ENCODE measurements around the gene TMEM44. TPM values are rescaled to one million over a fixed set of nuclear protein-coding genes. Genes with fewer than 3 reads are reported as not detected.

Gene TMEM44
- total and polyA plus RNA-seq, 9 of the 15 experiments (the other 6 are each of a cell fraction or from before 2014, with no cell fraction given): 0.53 to 18.1 (median 11.3) TPM

- Histone ChIP-seq H4K20me1 (replicated peaks; ENCODE audit: control insufficient read depth, insufficient read depth, low read length) (no peaks in the 10 kb centered on the region), H3K79me2 (ENCODE audit: control insufficient read depth, insufficient read depth, low read length) (no peaks in the 10 kb centered on the region), H3K4me2 (ENCODE audit: insufficient read depth, low read length) (no peak overlapping the region), H3K36me3 (ENCODE audit: control insufficient read depth, insufficient read depth, low read length) (peaks cover 7% of the 10 kb centered on the region; the same call in 1 of the 3 replicates), H3K27ac (ENCODE audit: extremely low read depth, low read depth, low read length) (no peak overlapping the region), H3K9me3 (replicated peaks; ENCODE audit: control insufficient read depth, insufficient read depth, low read depth, low read length) (no peaks in the 10 kb centered on the region), H3K4me3 (no peak overlapping the region), H3K9ac (ENCODE audit: insufficient read depth in 1 of 2, low read depth in 2 of 2, low read length in 2 of 2) (0 out of 4 replicates have a peak overlapping the region, but pooled peaks of 1 of the 2 experiments have one; percentile 1), H3K4me1 (replicated peaks in 1 of 2; ENCODE audit: control insufficient read depth in 2 of 2, insufficient read depth in 2 of 2, low read length in 2 of 2) (no peaks in the 10 kb centered on the region), H3K27me3 (ENCODE audit: control insufficient read depth in 2 of 2, insufficient read depth in 2 of 2, low read length in 2 of 2) (no peaks in the 10 kb centered on the region), H2AFZ (ENCODE audit: low read depth, low read length) (no peak overlapping the region), H3K9me1 (ENCODE audit: control insufficient read depth, insufficient read depth, low read length) (no peaks in the 10 kb centered on the region)
- intact Hi-C loops (cut with micrococcal nuclease) (no loop called here), in situ Hi-C loops (cut with MboI) (no loop called here)
- CTCF ChIA-PET (ENCODE audit: low intra/inter-chr PET ratio): interaction anchor here (0.6 kb wide), 1 partner anchor 273 kb away, joined by 3 read pairs; no protein-coding TSS in a partner anchor
- ATAC-seq (no peak), DNase-seq (ENCODE audit: extremely low read depth in 1 of 4, low spot score in 3 of 4) (no peak), FAIRE-seq (no peak)
- BruUV-seq (replicated peaks): no TSS peak
- POLR2A ChIA-PET: no interaction called here
- 84% methylated on average over 21 of the region's 25 CpGs for WGBS (ENCODE audit: insufficient coverage, low coverage, missing lambda C conversion rate)
- TF ChIP-seq ZFP91 (CRISPR knock-in tag; IDR thresholded peaks at IDR 0.05): no peak
- no peak for TF ChIP-seq CCAR2 (IDR thresholded peaks at IDR 0.05; ENCODE audit: low read depth, low read length)
- no peak for TF ChIP-seq FIP1L1 (IDR thresholded peaks at IDR 0.05; ENCODE audit: low read depth, low read length, poor library complexity, severe bottlenecking)
- no peak for TF ChIP-seq EZH2 (IDR thresholded peaks at IDR 0.05; ENCODE audit: borderline replicate concordance, low read depth, low read length)
- TF ChIP-seq CBX3 (IDR thresholded peaks at IDR 0.05; ENCODE audit: borderline replicate concordance in 1 of 2, low read length in 2 of 2): no peak
- no peak for TF ChIP-seq KLF16 (IDR thresholded peaks at IDR 0.05)
- TF ChIP-seq ASH1L (IDR thresholded peaks at IDR 0.05; ENCODE audit: borderline replicate concordance, low read depth, partially characterized antibody): no peak
- TF ChIP-seq SMAD3 (CRISPR knock-in tag; conservative IDR thresholded peaks at IDR 0.05): no peak
- TF ChIP-seq ZNF644 (tag; IDR thresholded peaks at IDR 0.05; ENCODE audit: low read depth): no peak
- no peak for TF ChIP-seq TFAM (CRISPR knock-in tag; conservative IDR thresholded peaks at IDR 0.05)
- no peak for TF ChIP-seq BRCA1 (IDR thresholded peaks at IDR 0.05)
- no peak for TF ChIP-seq BRCA1 (CRISPR knock-in tag; IDR thresholded peaks at IDR 0.05)
- TF ChIP-seq E2F1 (CRISPR knock-in tag; IDR thresholded peaks at IDR 0.05): no peak
- TF ChIP-seq POLR2AphosphoS2 (IDR thresholded peaks at IDR 0.05; ENCODE audit: low read length): no peak
- TF ChIP-seq PHB2 (IDR thresholded peaks at IDR 0.05; ENCODE audit: low read depth): no peak
- no peak for TF ChIP-seq CHAMP1 (IDR thresholded peaks at IDR 0.05)
- TF ChIP-seq PYGO2 (tag; IDR thresholded peaks at IDR 0.05): no peak
- TF ChIP-seq DMBX1 (CRISPR knock-in tag; IDR thresholded peaks at IDR 0.05; ENCODE audit: borderline replicate concordance): no peak
These were observed 34.3 kb downstream of the TMEM44 start for GRCh38 chr3:194598771-194599557.
